ENCODE results near the gene POLR2H.

Gene POLR2H

GRCh38 chr3:184371570-184372018, 10.1 kb downstream of the POLR2H start:
- DNase-seq (ENCODE audit: low read depth in 2 of 2), result peak in 1 of 2 donors; percentile 33

- no peak for DNase-seq (ENCODE audit: low read depth in 2 of 2)
These were observed 10.8 kb downstream of the POLR2H start for GRCh38 chr3:184372296-184372821.

- DNase-seq (ENCODE audit: low read depth in 2 of 2), result no peak
These were observed 11.4 kb downstream of the POLR2H start for GRCh38 chr3:184372911-184373310.

- no peak for DNase-seq (ENCODE audit: low read depth in 2 of 2)
These were observed 11.9 kb downstream of the POLR2H start for GRCh38 chr3:184373422-184373821.

- no peak for DNase-seq (ENCODE audit: low read depth in 2 of 2)
These were observed 14.4 kb downstream of the POLR2H start for GRCh38 chr3:184375747-184376461.

- DNase-seq (ENCODE audit: low read depth in 2 of 2), result no peak
These were observed 15.9 kb downstream of the POLR2H start for GRCh38 chr3:184377374-184377773.

GRCh38 chr3:184377882-184378445, 16.5 kb downstream of the POLR2H start, which contains the start of gene THPO:
Gene THPO (minus strand): TSS chr3:184378207. CDS start chr3:184376259, 1,948 bp downstream.
- DNase-seq (ENCODE audit: low read depth in 2 of 2), result no peak

GRCh38 chr3:184378651-184379357, 17.3 kb downstream of the POLR2H start:
- no peak for DNase-seq (ENCODE audit: low read depth in 2 of 2)

- DNase-seq (ENCODE audit: low read depth in 2 of 2), result no peak
These were observed 18.1 kb downstream of the POLR2H start, which contains the start of gene CHRD for GRCh38 chr3:184379358-184380184. Gene CHRD (plus strand): TSS chr3:184380054. CDS start chr3:184380319, 265 bp downstream.

- DNase-seq (ENCODE audit: low read depth in 2 of 2), result no peak
These were observed 18.7 kb downstream of the POLR2H start for GRCh38 chr3:184380185-184380626.

GRCh38 chr3:184380627-184381260, 19.2 kb downstream of the POLR2H start:
- DNase-seq (ENCODE audit: low read depth in 2 of 2), result no peak

- DNase-seq (ENCODE audit: low read depth in 2 of 2), result no peak
These were observed 20.0 kb downstream of the POLR2H start for GRCh38 chr3:184381261-184382224.

- DNase-seq (ENCODE audit: low read depth in 2 of 2), result no peak
These were observed 21.0 kb downstream of the POLR2H start for GRCh38 chr3:184382326-184383032.

GRCh38 chr3:184383033-184383740, 21.7 kb downstream of the POLR2H start:
- DNase-seq (ENCODE audit: low read depth in 2 of 2), result no peak

GRCh38 chr3:184384342-184384741, 22.8 kb downstream of the POLR2H start:
- no peak for DNase-seq (ENCODE audit: low read depth in 2 of 2)

GRCh38 chr3:184384856-184385422, 23.4 kb downstream of the POLR2H start:
- no peak for DNase-seq (ENCODE audit: low read depth in 2 of 2)

- DNase-seq (ENCODE audit: low read depth in 2 of 2), result no peak
These were observed 24.7 kb downstream of the POLR2H start for GRCh38 chr3:184386047-184386806.
